Mesodermal cell (in vitro differentiated cells): ENCODE results near the gene CDC45.

Source experiments
- H3K27ac ChIP-seq: 2 replicates; pipeline ENCODE4 v1.7.0; 2013; ENCODE audit warnings: mild to moderate bottlenecking, low read depth, low read length, moderate library complexity; ENCODE audit not compliant: severe bottlenecking
- H3K36me3 ChIP-seq: 2 replicates; pipeline ENCODE4 v1.7.1; 2013; ENCODE audit warnings: mild to moderate bottlenecking, low read length, moderate library complexity; ENCODE audit not compliant: control insufficient read depth, insufficient read depth
- H3K4me1 ChIP-seq: one replicate; pipeline ENCODE4 v1.7.1; 2013; ENCODE audit warnings: mild to moderate bottlenecking, low read length; ENCODE audit not compliant: insufficient read depth, control insufficient read depth, poor library complexity, severe bottlenecking
- H3K4me3 ChIP-seq: 2 replicates; pipeline ENCODE4 v1.7.0; 2013; ENCODE audit warnings: low read length, control low read depth, mild to moderate bottlenecking; ENCODE audit not compliant: insufficient read depth, poor library complexity, severe bottlenecking; ENCODE audit errors: extremely low read depth
- H3K9me3 ChIP-seq: 2 replicates; pipeline ENCODE4 v1.7.1; 2013; ENCODE audit warnings: mild to moderate bottlenecking, low read length, moderate library complexity; ENCODE audit not compliant: control insufficient read depth
- WGBS, 2 experiments: methylation state at CpG; one replicate each; pipeline ENCODE4 v1.1.5; 2013; ENCODE audit warnings: missing lambda C conversion rate in 2 of 2; ENCODE audit not compliant: insufficient coverage in 2 of 2; 5-methylcytosine and 5-hydroxymethylcytosine counted together

The CDC45 gene

GRCh38 chr22:19488285-19488684 lies 8.6 kb downstream of the CDC45 start:
- WGBS, 2 experiments = 100% methylated on average over 1 of the region's 2 CpGs; no CpG with 5 or more reads in 1 of the 2 experiments
- H3K9me3 ChIP-seq = no peaks in the 10 kb centered on the region
- H3K4me1 ChIP-seq = no peaks in the 10 kb centered on the region
- H3K4me3 ChIP-seq = no peak overlapping the region
- H3K27ac ChIP-seq = no peak overlapping the region
- H3K36me3 ChIP-seq = peaks cover 49% of the 10 kb centered on the region

- Histone ChIP-seq H3K4me1 (no peaks in the 10 kb centered on the region), H3K9me3 (no peaks in the 10 kb centered on the region), H3K27ac (no peak overlapping the region), H3K36me3 (peaks cover 48% of the 10 kb centered on the region), H3K4me3 (no peak overlapping the region)
- WGBS, 2 experiments = 86 to 100% methylated on average over 1 to 3 of the region's 7 CpGs
Measured at GRCh38 chr22:19488884-19489843, 9.4 kb downstream of the CDC45 start.

- H3K9me3 ChIP-seq = no peaks in the 10 kb centered on the region
- peaks cover 43% of the 10 kb centered on the region for H3K36me3 ChIP-seq
- WGBS, 2 experiments = no CpG with 5 or more reads among the region's 5 CpGs
- no peak overlapping the region for H3K4me3 ChIP-seq
- H3K27ac ChIP-seq = no peak overlapping the region
- H3K4me1 ChIP-seq = no peaks in the 10 kb centered on the region
Measured at GRCh38 chr22:19490628-19491230, 11.0 kb downstream of the CDC45 start.

- H3K4me1 ChIP-seq = no peaks in the 10 kb centered on the region
- H3K4me3 ChIP-seq = no peak overlapping the region
- no peaks in the 10 kb centered on the region for H3K9me3 ChIP-seq
- peaks cover 54% of the 10 kb centered on the region for H3K36me3 ChIP-seq
- WGBS, 2 experiments = 83 to 94% methylated on average over 4 to 5 of the region's 6 CpGs
- H3K27ac ChIP-seq = no peak overlapping the region
Measured at GRCh38 chr22:19492504-19493174, 12.9 kb downstream of the CDC45 start.

- WGBS, 2 experiments = 100% methylated on average over 7 to 8 of the region's 8 CpGs
- H3K36me3 ChIP-seq = peaks cover 52% of the 10 kb centered on the region
Measured at GRCh38 chr22:19494001-19494560, 14.4 kb downstream of the CDC45 start.

GRCh38 chr22:19494676-19495173 lies 15.0 kb downstream of the CDC45 start:
- Histone ChIP-seq H3K9me3 (no peaks in the 10 kb centered on the region), H3K36me3 (peaks cover 54% of the 10 kb centered on the region), H3K4me1 (no peaks in the 10 kb centered on the region), H3K27ac (no peak overlapping the region), H3K4me3 (no peak overlapping the region)
- WGBS, 2 experiments = 92 to 93% methylated on average over 5 of the region's 6 CpGs

More at GRCh38 chr22:19494001-19494560, 14.4 kb downstream of the CDC45 start:
- Histone ChIP-seq H3K4me1 (no peaks in the 10 kb centered on the region), H3K27ac (no peak overlapping the region), H3K4me3 (no peak overlapping the region), H3K9me3 (no peaks in the 10 kb centered on the region)

- H3K9me3 ChIP-seq = no peaks in the 10 kb centered on the region
- H3K27ac ChIP-seq = no peak overlapping the region
- H3K4me1 ChIP-seq = no peaks in the 10 kb centered on the region
- peaks cover 54% of the 10 kb centered on the region for H3K36me3 ChIP-seq
- no peak overlapping the region for H3K4me3 ChIP-seq
- WGBS, 2 experiments = 92 to 95% methylated on average over 5 of the region's 5 CpGs
Measured at GRCh38 chr22:19495562-19496323, 16.0 kb downstream of the CDC45 start.

- Histone ChIP-seq H3K4me1 (no peaks in the 10 kb centered on the region), H3K4me3 (no peak overlapping the region), H3K9me3 (no peaks in the 10 kb centered on the region), H3K36me3 (peaks cover 54% of the 10 kb centered on the region), H3K27ac (no peak overlapping the region)
- 97 to 100% methylated on average over 2 to 3 of the region's 3 CpGs for WGBS, 2 experiments
Measured at GRCh38 chr22:19496324-19496630, 16.6 kb downstream of the CDC45 start.

- Histone ChIP-seq H3K36me3 (peaks cover 54% of the 10 kb centered on the region), H3K4me3 (no peak overlapping the region), H3K27ac (no peak overlapping the region), H3K4me1 (no peaks in the 10 kb centered on the region), H3K9me3 (no peaks in the 10 kb centered on the region)
- 89 to 100% methylated on average over 1 to 3 of the region's 3 CpGs for WGBS, 2 experiments
Measured at GRCh38 chr22:19497245-19497644, 17.5 kb downstream of the CDC45 start.
